SH-SY5Y (cell line): Measurements from ENCODE around the gene ROR1.

ENCODE experiments used
- GATA2 ChIP-seq: IDR thresholded peaks from 2 replicates; pipeline ENCODE4 v1.6.1; 2011; ENCODE audit warnings: mild to moderate bottlenecking, low read depth, low read length
- GATA3 ChIP-seq: IDR thresholded peaks from 2 replicates; pipeline ENCODE4 v1.6.1; 2011; ENCODE audit warnings: low read depth, mild to moderate bottlenecking, low read length, moderate library complexity

The ROR1 gene

GRCh38 chr1:64110924-64111777 lies 337.3 kb downstream of the ROR1 start:
- peak; percentile 97 for TF ChIP-seq GATA3
- TF ChIP-seq GATA2, result peak; percentile 98

GRCh38 chr1:64111787-64112186 lies 338.0 kb downstream of the ROR1 start:
- TF ChIP-seq GATA2, result no peak
- TF ChIP-seq GATA3, result no peak

GRCh38 chr1:64112281-64112680 lies 338.5 kb downstream of the ROR1 start:
- no peak for TF ChIP-seq GATA2
- no peak for TF ChIP-seq GATA3

GRCh38 chr1:64114012-64114525 lies 340.3 kb downstream of the ROR1 start:
- no peak for TF ChIP-seq GATA3
- no peak for TF ChIP-seq GATA2

GRCh38 chr1:64116537-64116936 lies 342.7 kb downstream of the ROR1 start:
- TF ChIP-seq GATA2 (no peak), GATA3 (no peak)

GRCh38 chr1:64117492-64117891 lies 343.7 kb downstream of the ROR1 start:
- TF ChIP-seq GATA2 (no peak), GATA3 (no peak)

- TF ChIP-seq GATA2 (no peak), GATA3 (no peak)
These were observed 348.1 kb downstream of the ROR1 start for GRCh38 chr1:64121766-64122385.

GRCh38 chr1:64122588-64122987 lies 348.8 kb downstream of the ROR1 start:
- TF ChIP-seq GATA3, result no peak

GRCh38 chr1:64124704-64125440 lies 351.1 kb downstream of the ROR1 start:
- TF ChIP-seq GATA3, result no peak
- TF ChIP-seq GATA2, result no peak

- no peak for TF ChIP-seq GATA2
- TF ChIP-seq GATA3, result no peak
These were observed 352.8 kb downstream of the ROR1 start for GRCh38 chr1:64126581-64126980.

- TF ChIP-seq GATA2 (no peak), GATA3 (no peak)
These were observed 353.5 kb downstream of the ROR1 start for GRCh38 chr1:64127297-64127696.

GRCh38 chr1:64129701-64130100 lies 355.9 kb downstream of the ROR1 start:
- no peak for TF ChIP-seq GATA3
- TF ChIP-seq GATA2, result no peak

GRCh38 chr1:64131155-64131554 lies 357.3 kb downstream of the ROR1 start:
- TF ChIP-seq GATA2 (no peak), GATA3 (no peak)

- TF ChIP-seq GATA2, result no peak
These were observed 359.2 kb downstream of the ROR1 start for GRCh38 chr1:64133036-64133435.
